Vagina (tissue), 2 donors: ENCODE results near the gene LPP.

Source experiments
- POLR2A ChIP-seq, 2 donors: fragments of 450-650 bp; IDR thresholded peaks; one replicate each; pipeline ENCODE4 v1.6.1; 2017; ENCODE audit warnings: antibody characterized with exemption in 2 of 2, mild to moderate bottlenecking in 2 of 2, moderate library complexity in 2 of 2
- POLR2AphosphoS5 ChIP-seq, 2 donors: sonication (generic); formaldehyde crosslinking; IDR thresholded peaks; one replicate each; pipeline ENCODE4 v1.9.0; 2017; ENCODE audit warnings: antibody characterized with exemption in 2 of 2, mild to moderate bottlenecking in 2 of 2, low read depth in 1 of 2; ENCODE audit not compliant: insufficient read depth in 1 of 2
- TF ChIP-seq, protein P1 (sequence below), 3 experiments: fragments of 450-650 bp in 2 of 3; fragments of 200-600 bp in 1 of 3; sonication (generic) in 1 of 3; IDR thresholded peaks; one replicate each; pipeline ENCODE4 v1.5.1; 2017 to 2019; ENCODE audit warnings: antibody characterized with exemption in 3 of 3, mild to moderate bottlenecking in 2 of 3, moderate library complexity in 2 of 3

DNA sequence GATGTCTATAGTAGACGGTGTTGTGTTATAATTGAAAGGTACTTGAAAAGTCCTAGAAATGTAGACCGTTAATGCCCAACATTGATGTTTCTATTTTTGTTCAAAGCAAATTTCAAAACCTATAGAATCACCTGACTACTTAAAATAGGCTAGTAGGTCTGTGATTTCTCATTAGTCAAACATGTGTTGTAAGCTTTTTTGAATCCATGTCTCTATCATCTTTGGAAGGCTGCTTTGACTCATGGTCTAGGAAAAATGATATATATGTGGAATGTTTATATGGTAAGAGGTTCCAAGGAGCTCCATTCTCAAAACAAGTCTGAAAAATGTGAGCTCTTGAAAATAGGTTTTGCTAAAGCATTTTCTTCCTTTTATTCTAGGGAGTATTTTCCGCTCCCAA lies 375.3 kb downstream of the LPP start:
- TF ChIP-seq, protein P1, sequence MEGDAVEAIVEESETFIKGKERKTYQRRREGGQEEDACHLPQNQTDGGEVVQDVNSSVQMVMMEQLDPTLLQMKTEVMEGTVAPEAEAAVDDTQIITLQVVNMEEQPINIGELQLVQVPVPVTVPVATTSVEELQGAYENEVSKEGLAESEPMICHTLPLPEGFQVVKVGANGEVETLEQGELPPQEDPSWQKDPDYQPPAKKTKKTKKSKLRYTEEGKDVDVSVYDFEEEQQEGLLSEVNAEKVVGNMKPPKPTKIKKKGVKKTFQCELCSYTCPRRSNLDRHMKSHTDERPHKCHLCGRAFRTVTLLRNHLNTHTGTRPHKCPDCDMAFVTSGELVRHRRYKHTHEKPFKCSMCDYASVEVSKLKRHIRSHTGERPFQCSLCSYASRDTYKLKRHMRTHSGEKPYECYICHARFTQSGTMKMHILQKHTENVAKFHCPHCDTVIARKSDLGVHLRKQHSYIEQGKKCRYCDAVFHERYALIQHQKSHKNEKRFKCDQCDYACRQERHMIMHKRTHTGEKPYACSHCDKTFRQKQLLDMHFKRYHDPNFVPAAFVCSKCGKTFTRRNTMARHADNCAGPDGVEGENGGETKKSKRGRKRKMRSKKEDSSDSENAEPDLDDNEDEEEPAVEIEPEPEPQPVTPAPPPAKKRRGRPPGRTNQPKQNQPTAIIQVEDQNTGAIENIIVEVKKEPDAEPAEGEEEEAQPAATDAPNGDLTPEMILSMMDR (IDR thresholded peaks at IDR 0.05), result no peak
- TF ChIP-seq POLR2A (IDR thresholded peaks at IDR 0.05), result no peak
- TF ChIP-seq POLR2AphosphoS5 (IDR thresholded peaks at IDR 0.05; ENCODE audit: insufficient read depth in 1 of 2, low read depth in 1 of 2), result no peak
